K562 (cell line): ENCODE results near the gene CTSZ. TPM values are rescaled to one million over a fixed set of nuclear protein-coding genes. Genes with fewer than 3 reads are reported as not detected.

Experiments used
- ARHGAP35 ChIP-seq: fragments of 450-650 bp; IDR thresholded peaks from 2 replicates; pipeline ENCODE4 v1.6.1; 2018; ENCODE audit not compliant: partially characterized antibody
- CBX8 ChIP-seq: fragments of 200-600 bp; sonication (generic); IDR thresholded peaks from 2 replicates; pipeline ENCODE4 v1.6.1; 2012; ENCODE audit warnings: borderline replicate concordance, mixed run types, low read depth, mild to moderate bottlenecking, moderate library complexity, mixed read lengths, low read length, control low read depth, inconsistent platforms; ENCODE audit not compliant: poor library complexity, severe bottlenecking; ENCODE audit errors: extremely low read depth
- DNMT1 ChIP-seq: fragments of 450-650 bp; IDR thresholded peaks from 2 replicates; pipeline ENCODE4 v1.6.1; 2016; ENCODE audit warnings: antibody characterized with exemption, mild to moderate bottlenecking
- KAT8 ChIP-seq: fragments of 450-650 bp; IDR thresholded peaks from 2 replicates; pipeline ENCODE4 v1.6.1; 2016; ENCODE audit warnings: low read depth, mild to moderate bottlenecking
- KDM4B ChIP-seq, 2 experiments: fragments of 450-650 bp in 1 of 2; sonication (generic) in 1 of 2; IDR thresholded peaks; 2 replicates each; pipeline ENCODE4 v1.6.1; 2016 to 2017; ENCODE audit warnings: borderline replicate concordance in 2 of 2, antibody characterized with exemption in 1 of 2, low read depth in 1 of 2, mild to moderate bottlenecking in 1 of 2
- POLR2B ChIP-seq: fragments of 450-650 bp; IDR thresholded peaks from 2 replicates; pipeline ENCODE4 v1.6.1; 2018; ENCODE audit warnings: low read depth; ENCODE audit not compliant: partially characterized antibody
- RBM34 ChIP-seq: fragments of 200-400 bp; formaldehyde crosslinking; IDR thresholded peaks from 2 replicates; pipeline ENCODE4 v1.6.1; 2018; ENCODE audit warnings: low read length, borderline replicate concordance; ENCODE audit not compliant: insufficient read depth
- RFX7 ChIP-seq: fragments of 250-450 bp; sonication (Bioruptor Pico); IDR thresholded peaks from 2 replicates; pipeline ENCODE4 v1.5.1; 2021; ENCODE audit warnings: mild to moderate bottlenecking
- SPI1 ChIP-seq: IDR thresholded peaks from 2 replicates; pipeline ENCODE4 v1.6.1; 2011; ENCODE audit warnings: low read depth, low read length, control low read depth, borderline replicate concordance
- THRB ChIP-seq: fragments of 450-650 bp; formaldehyde crosslinking; conservative IDR thresholded peaks from 2 replicates; pipeline ENCODE4 v1.4.0; 2022; ENCODE audit warnings: mild to moderate bottlenecking, missing genetic modification characterization
- ZBTB5 ChIP-seq: fragments of 450-650 bp; IDR thresholded peaks from 2 replicates; pipeline ENCODE4 v1.6.1; 2017; ENCODE audit warnings: antibody characterized with exemption
- ZNF324 ChIP-seq: fragments of 250-450 bp; sonication (Bioruptor Pico); IDR thresholded peaks from 2 replicates; pipeline ENCODE4 v1.4.0; 2020; ENCODE audit warnings: mild to moderate bottlenecking
- ZNF77 ChIP-seq: fragments of 250-450 bp; sonication (Bioruptor Pico); IDR thresholded peaks from 2 replicates; pipeline ENCODE4 v1.5.0; 2020
- polyA plus RNA-seq, 8 experiments: library from polyadenylated mRNA; depleted of rRNA in 4 of 8; stranded (reverse) in 5 of 8; unstranded in 3 of 8; fragments of >200 nt; fragmentation: Nextera tagmentation in 2 of 8; fragmentation: Illumina TruSeq in 1 of 8; extraction: Ambion mirVana in 2 of 8; extraction: Trizol in 1 of 8; gene quantifications; 2 replicates each; pipeline versions ENCODE4 v1.2.1 to v1.2.3, GENCODE V29; 2011 to 2014; ENCODE audit warnings: inconsistent platforms in 1 of 8, missing spikeins in 1 of 8
- total RNA-seq, 7 experiments: library from RNA; depleted of rRNA in 6 of 7; stranded (reverse); fragments of >200 nt in 6 of 7; fragmentation: Illumina TruSeq in 2 of 7; extraction: Trizol in 2 of 7; gene quantifications; 2 replicates each; pipeline versions ENCODE4 v1.2.1 to v1.2.3, GENCODE V29; 2011 to 2021; ENCODE audit warnings: low replicate concordance in 1 of 7
- TF ChIP-seq, protein P1 (sequence below): fragments of 250-450 bp; sonication (Bioruptor Pico); IDR thresholded peaks from 2 replicates; pipeline ENCODE4 v1.4.0; 2020; ENCODE audit warnings: borderline replicate concordance
- TF ChIP-seq, protein P2 (sequence below), 2 experiments: IDR thresholded peaks; 2 replicates each; pipeline ENCODE4 v1.6.1; 2011; ENCODE audit warnings: borderline replicate concordance in 1 of 2, control low read depth in 1 of 2, low read depth in 1 of 2, low read length in 1 of 2, mild to moderate bottlenecking in 1 of 2, mixed read lengths in 1 of 2, moderate library complexity in 1 of 2; ENCODE audit not compliant: insufficient read depth in 1 of 2, insufficient read length in 1 of 2, poor library complexity in 1 of 2, severe bottlenecking in 1 of 2; ENCODE audit errors: extremely low read depth in 1 of 2
- TF ChIP-seq, protein P3 (sequence below): fragments of 250-450 bp; sonication (Bioruptor Pico); IDR thresholded peaks from 2 replicates; pipeline ENCODE4 v1.4.0; 2020

Gene CTSZ
- total and polyA plus RNA-seq, 9 of the 15 experiments (the other 6 are each of a cell fraction or from before 2014, with no cell fraction given): 1.6 to 143 (median 82.8) TPM

DNA sequence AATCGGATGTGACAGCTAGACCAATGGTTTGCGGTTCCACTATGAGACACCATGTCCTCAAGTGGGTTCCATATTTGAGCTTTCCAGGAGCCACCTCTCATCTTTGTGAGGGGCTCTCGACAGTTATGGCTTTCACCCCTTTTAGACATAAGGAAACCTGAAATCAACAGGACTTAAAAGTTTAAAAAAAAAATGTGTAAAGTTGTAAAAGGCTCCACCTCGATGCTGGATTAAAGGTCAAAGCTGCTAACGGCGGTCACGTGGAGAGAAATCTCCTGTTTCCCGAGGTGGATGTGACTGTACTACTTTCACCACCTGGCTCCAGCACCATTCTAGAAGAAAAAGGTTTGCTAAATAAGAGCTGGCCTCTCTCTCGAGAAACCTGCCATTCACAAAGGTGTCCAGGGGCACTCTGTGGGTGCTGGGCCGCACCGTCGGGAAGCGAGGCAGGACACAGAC lies 24.5 kb upstream of the CTSZ start (continued):
- TF ChIP-seq, protein P1, sequence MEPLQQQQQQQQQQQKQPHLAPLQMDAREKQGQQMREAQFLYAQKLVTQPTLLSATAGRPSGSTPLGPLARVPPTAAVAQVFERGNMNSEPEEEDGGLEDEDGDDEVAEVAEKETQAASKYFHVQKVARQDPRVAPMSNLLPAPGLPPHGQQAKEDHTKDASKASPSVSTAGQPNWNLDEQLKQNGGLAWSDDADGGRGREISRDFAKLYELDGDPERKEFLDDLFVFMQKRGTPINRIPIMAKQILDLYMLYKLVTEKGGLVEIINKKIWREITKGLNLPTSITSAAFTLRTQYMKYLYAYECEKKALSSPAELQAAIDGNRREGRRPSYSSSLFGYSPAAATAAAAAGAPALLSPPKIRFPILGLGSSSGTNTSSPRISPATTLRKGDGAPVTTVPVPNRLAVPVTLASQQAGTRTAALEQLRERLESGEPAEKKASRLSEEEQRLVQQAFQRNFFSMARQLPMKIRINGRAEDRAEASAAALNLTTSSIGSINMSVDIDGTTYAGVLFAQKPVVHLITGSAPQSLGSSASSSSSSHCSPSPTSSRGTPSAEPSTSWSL: no peak
- TF ChIP-seq POLR2B: no peak
- 0 out of 2 replicates have a peak, but pooled peaks have one; percentile 81 for TF ChIP-seq ZNF77 (CRISPR knock-in tag)
- TF ChIP-seq ARHGAP35: no peak
- no peak for TF ChIP-seq RFX7 (CRISPR knock-in tag)
- no peak for TF ChIP-seq THRB (CRISPR knock-in tag)
- TF ChIP-seq ZBTB5: no peak
- TF ChIP-seq KAT8: no peak
- no peak for TF ChIP-seq KDM4B (IDR thresholded peaks at IDR 0.05; ENCODE audit: borderline replicate concordance in 2 of 2, low read depth in 1 of 2)
- no peak for TF ChIP-seq SPI1
- TF ChIP-seq RBM34: no peak
- TF ChIP-seq, protein P2, sequence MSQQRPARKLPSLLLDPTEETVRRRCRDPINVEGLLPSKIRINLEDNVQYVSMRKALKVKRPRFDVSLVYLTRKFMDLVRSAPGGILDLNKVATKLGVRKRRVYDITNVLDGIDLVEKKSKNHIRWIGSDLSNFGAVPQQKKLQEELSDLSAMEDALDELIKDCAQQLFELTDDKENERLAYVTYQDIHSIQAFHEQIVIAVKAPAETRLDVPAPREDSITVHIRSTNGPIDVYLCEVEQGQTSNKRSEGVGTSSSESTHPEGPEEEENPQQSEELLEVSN (IDR thresholded peaks at IDR 0.05; ENCODE audit: borderline replicate concordance in 1 of 2, extremely low read depth in 1 of 2, insufficient read depth in 1 of 2, insufficient read length in 1 of 2, low read depth in 1 of 2, low read length in 1 of 2, poor library complexity in 1 of 2, severe bottlenecking in 1 of 2): no peak
- TF ChIP-seq DNMT1: no peak
- no peak for TF ChIP-seq CBX8
- TF ChIP-seq, protein P3, sequence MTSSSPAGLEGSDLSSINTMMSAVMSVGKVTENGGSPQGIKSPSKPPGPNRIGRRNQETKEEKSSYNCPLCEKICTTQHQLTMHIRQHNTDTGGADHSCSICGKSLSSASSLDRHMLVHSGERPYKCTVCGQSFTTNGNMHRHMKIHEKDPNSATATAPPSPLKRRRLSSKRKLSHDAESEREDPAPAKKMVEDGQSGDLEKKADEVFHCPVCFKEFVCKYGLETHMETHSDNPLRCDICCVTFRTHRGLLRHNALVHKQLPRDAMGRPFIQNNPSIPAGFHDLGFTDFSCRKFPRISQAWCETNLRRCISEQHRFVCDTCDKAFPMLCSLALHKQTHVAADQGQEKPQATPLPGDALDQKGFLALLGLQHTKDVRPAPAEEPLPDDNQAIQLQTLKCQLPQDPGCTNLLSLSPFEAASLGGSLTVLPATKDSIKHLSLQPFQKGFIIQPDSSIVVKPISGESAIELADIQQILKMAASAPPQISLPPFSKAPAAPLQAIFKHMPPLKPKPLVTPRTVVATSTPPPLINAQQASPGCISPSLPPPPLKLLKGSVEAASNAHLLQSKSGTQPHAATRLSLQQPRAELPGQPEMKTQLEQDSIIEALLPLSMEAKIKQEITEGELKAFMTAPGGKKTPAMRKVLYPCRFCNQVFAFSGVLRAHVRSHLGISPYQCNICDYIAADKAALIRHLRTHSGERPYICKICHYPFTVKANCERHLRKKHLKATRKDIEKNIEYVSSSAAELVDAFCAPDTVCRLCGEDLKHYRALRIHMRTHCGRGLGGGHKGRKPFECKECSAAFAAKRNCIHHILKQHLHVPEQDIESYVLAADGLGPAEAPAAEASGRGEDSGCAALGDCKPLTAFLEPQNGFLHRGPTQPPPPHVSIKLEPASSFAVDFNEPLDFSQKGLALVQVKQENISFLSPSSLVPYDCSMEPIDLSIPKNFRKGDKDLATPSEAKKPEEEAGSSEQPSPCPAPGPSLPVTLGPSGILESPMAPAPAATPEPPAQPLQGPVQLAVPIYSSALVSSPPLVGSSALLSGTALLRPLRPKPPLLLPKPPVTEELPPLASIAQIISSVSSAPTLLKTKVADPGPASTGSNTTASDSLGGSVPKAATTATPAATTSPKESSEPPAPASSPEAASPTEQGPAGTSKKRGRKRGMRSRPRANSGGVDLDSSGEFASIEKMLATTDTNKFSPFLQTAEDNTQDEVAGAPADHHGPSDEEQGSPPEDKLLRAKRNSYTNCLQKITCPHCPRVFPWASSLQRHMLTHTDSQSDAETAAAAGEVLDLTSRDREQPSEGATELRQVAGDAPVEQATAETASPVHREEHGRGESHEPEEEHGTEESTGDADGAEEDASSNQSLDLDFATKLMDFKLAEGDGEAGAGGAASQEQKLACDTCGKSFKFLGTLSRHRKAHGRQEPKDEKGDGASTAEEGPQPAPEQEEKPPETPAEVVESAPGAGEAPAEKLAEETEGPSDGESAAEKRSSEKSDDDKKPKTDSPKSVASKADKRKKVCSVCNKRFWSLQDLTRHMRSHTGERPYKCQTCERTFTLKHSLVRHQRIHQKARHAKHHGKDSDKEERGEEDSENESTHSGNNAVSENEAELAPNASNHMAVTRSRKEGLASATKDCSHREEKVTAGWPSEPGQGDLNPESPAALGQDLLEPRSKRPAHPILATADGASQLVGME: no peak
- no peak for TF ChIP-seq ZNF324 (CRISPR knock-in tag)
